HEK293T (cell line): ENCODE data around the gene SPATA32.

Experiments
- CTBP1 ChIP-seq: fragments of 450-650 bp; IDR thresholded peaks from 2 replicates; pipeline ENCODE4 v1.6.1; 2016; ENCODE audit warnings: borderline replicate concordance
- FOXM1 ChIP-seq: fragments of 450-650 bp; IDR thresholded peaks from 2 replicates; pipeline ENCODE4 v1.6.1; 2017; ENCODE audit warnings: mild to moderate bottlenecking, borderline replicate concordance
- SUZ12 ChIP-seq: fragments of 450-650 bp; IDR thresholded peaks from 2 replicates; pipeline ENCODE4 v1.6.1; 2016; ENCODE audit warnings: mild to moderate bottlenecking

DNA sequence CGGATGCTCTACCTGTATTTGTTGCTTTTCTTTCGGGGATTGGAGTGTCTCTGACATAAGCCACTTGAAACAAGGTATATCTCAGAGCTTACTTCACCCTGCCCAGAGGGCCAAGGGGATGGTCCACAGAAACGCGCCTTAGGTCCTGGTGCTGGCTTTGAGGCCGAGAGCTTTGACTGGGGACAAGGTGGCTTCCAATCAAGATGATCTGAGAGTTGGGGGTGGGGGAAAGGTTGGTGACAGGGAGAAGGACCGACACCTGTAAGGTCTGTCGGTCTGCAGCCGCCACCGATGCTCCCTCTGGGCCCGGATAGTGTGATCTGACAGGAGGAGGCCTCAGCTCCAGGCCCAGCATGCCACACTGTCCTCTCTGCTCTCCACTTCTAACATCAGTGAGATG, 21.8 kb upstream of the SPATA32 start:
- TF ChIP-seq FOXM1 (no peak), SUZ12 (no peak), CTBP1 (no peak)
